OCI-LY3 (cell line): ENCODE data around the gene C10orf95.

Experiments used
- EZH2phosphoT487 ChIP-seq: fragments of 200-600 bp; shearing (Covaris generic); IDR thresholded peaks from 2 replicates; pipeline ENCODE4 v1.6.1; 2018; ENCODE audit warnings: antibody characterized with exemption, mixed run types, low read depth
- TF ChIP-seq, protein P1 (sequence below): fragments of 200-600, 300-600 bp; sonication (generic); IDR thresholded peaks from 2 replicates; pipeline ENCODE4 v1.5.1; 2014; ENCODE audit warnings: antibody characterized with exemption, low read length, low read depth

DNA sequence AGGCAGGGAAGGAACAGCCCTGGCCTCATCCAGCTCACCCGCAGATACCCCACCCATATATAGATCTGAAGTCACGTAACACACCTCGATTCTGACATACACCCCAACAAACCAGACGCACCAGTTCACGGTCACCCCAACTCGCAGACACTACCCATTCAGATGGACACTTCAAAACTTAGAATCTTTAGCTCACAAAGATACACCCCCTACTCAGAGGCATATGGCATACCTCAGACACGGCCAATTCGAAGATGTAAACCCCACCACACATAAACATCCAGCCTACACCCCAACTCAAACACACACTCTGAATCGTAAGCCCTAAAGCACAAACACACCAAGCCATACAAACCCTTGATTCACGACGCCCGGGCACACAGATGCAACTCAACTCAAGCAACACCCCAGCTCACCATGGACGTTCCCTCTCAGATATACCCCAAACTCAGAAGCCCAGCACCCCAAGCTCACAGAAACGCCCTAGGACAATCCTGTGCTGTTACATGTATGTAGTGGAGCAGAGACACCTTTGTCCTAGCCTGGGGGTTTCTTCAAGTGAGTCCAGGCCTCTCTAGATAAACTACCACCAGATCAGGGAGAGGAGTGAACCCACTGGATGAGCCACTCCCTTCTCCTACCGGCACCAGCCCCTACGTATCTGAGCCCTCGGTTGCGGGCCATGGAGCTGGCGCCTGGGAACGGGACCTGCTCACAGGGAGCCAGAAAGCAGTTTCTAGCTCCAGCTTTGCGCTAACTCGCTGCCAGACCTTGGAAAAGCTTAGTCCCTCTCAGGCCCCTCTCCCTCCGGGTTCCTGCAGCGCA is 41.5 kb downstream of the C10orf95 start:
- TF ChIP-seq, protein P1, sequence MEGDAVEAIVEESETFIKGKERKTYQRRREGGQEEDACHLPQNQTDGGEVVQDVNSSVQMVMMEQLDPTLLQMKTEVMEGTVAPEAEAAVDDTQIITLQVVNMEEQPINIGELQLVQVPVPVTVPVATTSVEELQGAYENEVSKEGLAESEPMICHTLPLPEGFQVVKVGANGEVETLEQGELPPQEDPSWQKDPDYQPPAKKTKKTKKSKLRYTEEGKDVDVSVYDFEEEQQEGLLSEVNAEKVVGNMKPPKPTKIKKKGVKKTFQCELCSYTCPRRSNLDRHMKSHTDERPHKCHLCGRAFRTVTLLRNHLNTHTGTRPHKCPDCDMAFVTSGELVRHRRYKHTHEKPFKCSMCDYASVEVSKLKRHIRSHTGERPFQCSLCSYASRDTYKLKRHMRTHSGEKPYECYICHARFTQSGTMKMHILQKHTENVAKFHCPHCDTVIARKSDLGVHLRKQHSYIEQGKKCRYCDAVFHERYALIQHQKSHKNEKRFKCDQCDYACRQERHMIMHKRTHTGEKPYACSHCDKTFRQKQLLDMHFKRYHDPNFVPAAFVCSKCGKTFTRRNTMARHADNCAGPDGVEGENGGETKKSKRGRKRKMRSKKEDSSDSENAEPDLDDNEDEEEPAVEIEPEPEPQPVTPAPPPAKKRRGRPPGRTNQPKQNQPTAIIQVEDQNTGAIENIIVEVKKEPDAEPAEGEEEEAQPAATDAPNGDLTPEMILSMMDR: no peak
- no peak for TF ChIP-seq EZH2phosphoT487
